Skin epidermis (tissue), 12 donors: Measurements from ENCODE around the gene OPA3.

Source experiments
- H3K27ac ChIP-seq, 21 experiments: fragments of 200-600 bp; sonication (generic) in 11 of 21; one replicate each; pipeline ENCODE4 v1.5.0; 2020; ENCODE audit warnings: mild to moderate bottlenecking in 3 of 21, inconsistent platforms in 2 of 21, moderate library complexity in 2 of 21
- H3K4me3 ChIP-seq, 7 experiments: fragments of 200-600 bp; sonication (generic) in 2 of 7; one replicate each; pipeline ENCODE4 v1.5.0; 2020; ENCODE audit warnings: inconsistent platforms in 2 of 7, mild to moderate bottlenecking in 2 of 7, moderate library complexity in 1 of 7

Gene OPA3

GRCh38 chr19:45571457-45572220 lies 13.0 kb downstream of the OPA3 start:
- H3K4me3 ChIP-seq, result no peak overlapping the region
- no peak overlapping the region for H3K27ac ChIP-seq

GRCh38 chr19:45569619-45570421 lies 14.8 kb downstream of the OPA3 start:
- H3K27ac ChIP-seq, result peak overlapping the region in 5 of 21 experiments; percentile 7 to 54 (median 17)
- H3K4me3 ChIP-seq, result no peak overlapping the region

GRCh38 chr19:45568732-45569131 lies 15.9 kb downstream of the OPA3 start:
- no peak overlapping the region for H3K4me3 ChIP-seq
- peak overlapping the region in 10 of 21 experiments; percentile 4 to 54 (median 28) for H3K27ac ChIP-seq

GRCh38 chr19:45567609-45568008 lies 17.0 kb downstream of the OPA3 start:
- Histone ChIP-seq H3K27ac (peak overlapping the region in 3 of 21 experiments; percentile 26 to 54 (median 43)), H3K4me3 (no peak overlapping the region)

GRCh38 chr19:45564131-45564780 lies 20.3 kb downstream of the OPA3 start:
- H3K27ac ChIP-seq, result no peak overlapping the region
- no peak overlapping the region for H3K4me3 ChIP-seq

GRCh38 chr19:45560686-45561085 lies 23.9 kb downstream of the OPA3 start:
- no peak overlapping the region for H3K4me3 ChIP-seq
- no peak overlapping the region for H3K27ac ChIP-seq

- no peak overlapping the region for H3K4me3 ChIP-seq
- H3K27ac ChIP-seq, result no peak overlapping the region
Measured at GRCh38 chr19:45560038-45560437, 24.6 kb downstream of the OPA3 start.

- no peak overlapping the region for H3K4me3 ChIP-seq
- H3K27ac ChIP-seq, result no peak overlapping the region
Measured at GRCh38 chr19:45558399-45558878, 26.2 kb downstream of the OPA3 start.

GRCh38 chr19:45556835-45557234 lies 27.8 kb downstream of the OPA3 start:
- Histone ChIP-seq H3K4me3 (no peak overlapping the region), H3K27ac (no peak overlapping the region)

- H3K27ac ChIP-seq, result no peak overlapping the region
- H3K4me3 ChIP-seq, result no peak overlapping the region
Measured at GRCh38 chr19:45554481-45554880, 30.1 kb downstream of the OPA3 start.

- no peak overlapping the region for H3K4me3 ChIP-seq
- peak overlapping the region in 1 of 21 experiments; percentile 16 for H3K27ac ChIP-seq
Measured at GRCh38 chr19:45553464-45553863, 31.1 kb downstream of the OPA3 start.

- no peak overlapping the region for H3K4me3 ChIP-seq
- H3K27ac ChIP-seq, result peak overlapping the region in 10 of 21 experiments; percentile 25 to 81 (median 37)
Measured at GRCh38 chr19:45547965-45548609, 36.5 kb downstream of the OPA3 start.

GRCh38 chr19:45547211-45547770 lies 37.3 kb downstream of the OPA3 start:
- Histone ChIP-seq H3K4me3 (no peak overlapping the region), H3K27ac (peak overlapping the region in 4 of 21 experiments; percentile 35 to 81 (median 46))

GRCh38 chr19:45542234-45542668 lies 42.4 kb downstream of the OPA3 start:
- Histone ChIP-seq H3K4me3 (no peak overlapping the region), H3K27ac (peak overlapping the region in 5 of 21 experiments; percentile 3 to 75 (median 54))

- no peak overlapping the region for H3K27ac ChIP-seq
Measured at GRCh38 chr19:45539459-45539858, 45.1 kb downstream of the OPA3 start.

GRCh38 chr19:45531349-45531748 lies 53.3 kb downstream of the OPA3 start:
- Histone ChIP-seq H3K4me3 (no peak overlapping the region), H3K27ac (no peak overlapping the region)

More at GRCh38 chr19:45539459-45539858, 45.1 kb downstream of the OPA3 start:
- no peak overlapping the region for H3K4me3 ChIP-seq

GRCh38 chr19:45529420-45529785 lies 55.2 kb downstream of the OPA3 start:
- peak overlapping the region in 5 of 7 experiments; percentile 18 to 40 (median 33) for H3K4me3 ChIP-seq
- peak overlapping the region in 1 of 21 experiments; percentile 20 for H3K27ac ChIP-seq

GRCh38 chr19:45528744-45529419 lies 55.7 kb downstream of the OPA3 start:
- Histone ChIP-seq H3K4me3 (peak overlapping the region in 5 of 7 experiments; percentile 18 to 40 (median 33)), H3K27ac (peak overlapping the region in 9 of 21 experiments; percentile 20 to 75 (median 65))
